ENCODE data around the gene COX17. TPM values are rescaled to one million over a fixed set of nuclear protein-coding genes. Genes with fewer than 3 reads are reported as not detected.

The COX17 gene
- total and polyA plus RNA-seq, 9 of the 15 experiments (the other 6 are each of a cell fraction or from before 2014, with no cell fraction given) = 29.1 to 167 (median 60.6) TPM

DNA sequence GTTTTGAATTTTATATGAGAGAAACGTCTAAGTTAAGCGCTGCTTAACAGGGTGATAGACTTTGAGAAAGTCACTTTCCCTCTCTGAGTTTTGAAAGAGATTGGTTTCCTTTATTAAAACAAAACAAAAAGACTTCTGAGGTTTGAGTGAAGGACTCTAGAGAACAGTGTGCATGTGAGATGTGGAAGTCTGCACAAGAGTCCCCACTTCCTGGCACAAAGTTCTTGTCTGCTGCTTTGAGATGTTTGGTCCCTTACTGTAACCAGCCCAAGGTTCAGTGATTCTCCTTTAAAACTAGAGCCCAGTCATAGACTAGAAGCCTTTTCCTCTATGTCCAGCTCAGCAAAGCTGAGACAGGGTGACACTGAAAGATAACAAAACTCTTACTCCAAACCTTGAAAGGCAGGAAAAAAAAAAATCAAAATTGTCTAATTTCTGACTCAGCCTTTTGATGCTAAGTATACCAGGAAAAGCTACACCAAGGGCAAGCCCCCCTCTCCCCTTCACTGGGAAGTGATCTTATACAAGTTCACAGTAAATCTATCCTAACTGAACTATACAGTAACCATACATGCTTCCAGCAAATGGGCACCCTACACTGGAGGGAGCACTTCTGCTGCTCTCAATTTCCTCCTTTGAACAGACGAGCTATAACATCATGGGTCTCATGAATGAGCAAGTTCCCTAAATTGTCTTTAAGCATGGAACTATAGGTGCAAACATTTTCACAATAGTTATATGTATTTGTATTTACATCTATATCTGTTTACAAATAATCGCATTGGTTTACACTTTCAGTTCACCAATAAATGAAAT lies 19.1 kb downstream of the COX17 start (continued):
- no peak for TF ChIP-seq BRD9 (IDR thresholded peaks at IDR 0.05; ENCODE audit: low read depth, partially characterized antibody)
- no peak for TF ChIP-seq ZNF583 (CRISPR knock-in tag; IDR thresholded peaks at IDR 0.05)
- no peak for TF ChIP-seq CSDE1 (IDR thresholded peaks at IDR 0.05)
- TF ChIP-seq ZNF24 (IDR thresholded peaks at IDR 0.05) = no peak
- peak; percentile 78 for TF ChIP-seq ZNF316 (IDR thresholded peaks at IDR 0.05)
- no peak for TF ChIP-seq MYNN (IDR thresholded peaks at IDR 0.05)
- TF ChIP-seq MYNN (CRISPR knock-in tag; IDR thresholded peaks at IDR 0.05) = no peak
- TF ChIP-seq FOSL1 (tag; conservative IDR thresholded peaks at IDR 0.05) = peak; percentile 14; the same call in 1 of the 2 replicates
- no peak for TF ChIP-seq CREB1 (IDR thresholded peaks at IDR 0.05)
- no peak for TF ChIP-seq CREB1 (CRISPR knock-in tag; IDR thresholded peaks at IDR 0.05)
- TF ChIP-seq, protein P1, sequence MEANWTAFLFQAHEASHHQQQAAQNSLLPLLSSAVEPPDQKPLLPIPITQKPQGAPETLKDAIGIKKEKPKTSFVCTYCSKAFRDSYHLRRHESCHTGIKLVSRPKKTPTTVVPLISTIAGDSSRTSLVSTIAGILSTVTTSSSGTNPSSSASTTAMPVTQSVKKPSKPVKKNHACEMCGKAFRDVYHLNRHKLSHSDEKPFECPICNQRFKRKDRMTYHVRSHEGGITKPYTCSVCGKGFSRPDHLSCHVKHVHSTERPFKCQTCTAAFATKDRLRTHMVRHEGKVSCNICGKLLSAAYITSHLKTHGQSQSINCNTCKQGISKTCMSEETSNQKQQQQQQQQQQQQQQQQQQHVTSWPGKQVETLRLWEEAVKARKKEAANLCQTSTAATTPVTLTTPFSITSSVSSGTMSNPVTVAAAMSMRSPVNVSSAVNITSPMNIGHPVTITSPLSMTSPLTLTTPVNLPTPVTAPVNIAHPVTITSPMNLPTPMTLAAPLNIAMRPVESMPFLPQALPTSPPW (CRISPR knock-in tag; IDR thresholded peaks at IDR 0.05) = peak; percentile 13; the same call in 1 of the 2 replicates
- TF ChIP-seq ZNF707 (CRISPR knock-in tag; conservative IDR thresholded peaks at IDR 0.05) = no peak
- TF ChIP-seq RFX1 (IDR thresholded peaks at IDR 0.05) = no peak
- TF ChIP-seq HOXB6 (CRISPR knock-in tag; IDR thresholded peaks at IDR 0.05; ENCODE audit: borderline replicate concordance) = no peak
- no peak for TF ChIP-seq ZFP30 (CRISPR knock-in tag; IDR thresholded peaks at IDR 0.05; ENCODE audit: borderline replicate concordance)
- TF ChIP-seq ZKSCAN1 (IDR thresholded peaks at IDR 0.05; ENCODE audit: low read depth, low read length) = no peak
- TF ChIP-seq NCOA4 (IDR thresholded peaks at IDR 0.05; ENCODE audit: partially characterized antibody) = no peak
- no peak for TF ChIP-seq ZNF551 (CRISPR knock-in tag; IDR thresholded peaks at IDR 0.05)
- TF ChIP-seq MTA1 (IDR thresholded peaks at IDR 0.05; ENCODE audit: borderline replicate concordance) = no peak
- TF ChIP-seq, protein P2, sequence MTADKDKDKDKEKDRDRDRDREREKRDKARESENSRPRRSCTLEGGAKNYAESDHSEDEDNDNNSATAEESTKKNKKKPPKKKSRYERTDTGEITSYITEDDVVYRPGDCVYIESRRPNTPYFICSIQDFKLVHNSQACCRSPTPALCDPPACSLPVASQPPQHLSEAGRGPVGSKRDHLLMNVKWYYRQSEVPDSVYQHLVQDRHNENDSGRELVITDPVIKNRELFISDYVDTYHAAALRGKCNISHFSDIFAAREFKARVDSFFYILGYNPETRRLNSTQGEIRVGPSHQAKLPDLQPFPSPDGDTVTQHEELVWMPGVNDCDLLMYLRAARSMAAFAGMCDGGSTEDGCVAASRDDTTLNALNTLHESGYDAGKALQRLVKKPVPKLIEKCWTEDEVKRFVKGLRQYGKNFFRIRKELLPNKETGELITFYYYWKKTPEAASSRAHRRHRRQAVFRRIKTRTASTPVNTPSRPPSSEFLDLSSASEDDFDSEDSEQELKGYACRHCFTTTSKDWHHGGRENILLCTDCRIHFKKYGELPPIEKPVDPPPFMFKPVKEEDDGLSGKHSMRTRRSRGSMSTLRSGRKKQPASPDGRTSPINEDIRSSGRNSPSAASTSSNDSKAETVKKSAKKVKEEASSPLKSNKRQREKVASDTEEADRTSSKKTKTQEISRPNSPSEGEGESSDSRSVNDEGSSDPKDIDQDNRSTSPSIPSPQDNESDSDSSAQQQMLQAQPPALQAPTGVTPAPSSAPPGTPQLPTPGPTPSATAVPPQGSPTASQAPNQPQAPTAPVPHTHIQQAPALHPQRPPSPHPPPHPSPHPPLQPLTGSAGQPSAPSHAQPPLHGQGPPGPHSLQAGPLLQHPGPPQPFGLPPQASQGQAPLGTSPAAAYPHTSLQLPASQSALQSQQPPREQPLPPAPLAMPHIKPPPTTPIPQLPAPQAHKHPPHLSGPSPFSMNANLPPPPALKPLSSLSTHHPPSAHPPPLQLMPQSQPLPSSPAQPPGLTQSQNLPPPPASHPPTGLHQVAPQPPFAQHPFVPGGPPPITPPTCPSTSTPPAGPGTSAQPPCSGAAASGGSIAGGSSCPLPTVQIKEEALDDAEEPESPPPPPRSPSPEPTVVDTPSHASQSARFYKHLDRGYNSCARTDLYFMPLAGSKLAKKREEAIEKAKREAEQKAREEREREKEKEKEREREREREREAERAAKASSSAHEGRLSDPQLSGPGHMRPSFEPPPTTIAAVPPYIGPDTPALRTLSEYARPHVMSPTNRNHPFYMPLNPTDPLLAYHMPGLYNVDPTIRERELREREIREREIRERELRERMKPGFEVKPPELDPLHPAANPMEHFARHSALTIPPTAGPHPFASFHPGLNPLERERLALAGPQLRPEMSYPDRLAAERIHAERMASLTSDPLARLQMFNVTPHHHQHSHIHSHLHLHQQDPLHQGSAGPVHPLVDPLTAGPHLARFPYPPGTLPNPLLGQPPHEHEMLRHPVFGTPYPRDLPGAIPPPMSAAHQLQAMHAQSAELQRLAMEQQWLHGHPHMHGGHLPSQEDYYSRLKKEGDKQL (CRISPR knock-in tag; IDR thresholded peaks at IDR 0.05; ENCODE audit: borderline replicate concordance) = no peak
- TF ChIP-seq, protein P3, sequence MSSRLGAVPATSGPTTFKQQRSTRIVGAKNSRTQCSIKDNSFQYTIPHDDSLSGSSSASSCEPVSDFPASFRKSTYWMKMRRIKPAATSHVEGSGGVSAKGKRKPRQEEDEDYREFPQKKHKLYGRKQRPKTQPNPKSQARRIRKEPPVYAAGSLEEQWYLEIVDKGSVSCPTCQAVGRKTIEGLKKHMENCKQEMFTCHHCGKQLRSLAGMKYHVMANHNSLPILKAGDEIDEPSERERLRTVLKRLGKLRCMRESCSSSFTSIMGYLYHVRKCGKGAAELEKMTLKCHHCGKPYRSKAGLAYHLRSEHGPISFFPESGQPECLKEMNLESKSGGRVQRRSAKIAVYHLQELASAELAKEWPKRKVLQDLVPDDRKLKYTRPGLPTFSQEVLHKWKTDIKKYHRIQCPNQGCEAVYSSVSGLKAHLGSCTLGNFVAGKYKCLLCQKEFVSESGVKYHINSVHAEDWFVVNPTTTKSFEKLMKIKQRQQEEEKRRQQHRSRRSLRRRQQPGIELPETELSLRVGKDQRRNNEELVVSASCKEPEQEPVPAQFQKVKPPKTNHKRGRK (tag; IDR thresholded peaks at IDR 0.05) = no peak
